GM12891 (cell line): ENCODE measurements around the gene ZNF598.
A peak's percentile ranks its signal among the peaks of the same experiment; 100 is the strongest.

ENCODE experiments used
- DNase-seq: peaks from one replicate; pipeline ENCODE4 v3.0.0; 2011; ENCODE audit warnings: low spot score; ENCODE audit not compliant: insufficient read length
- FAIRE-seq: peaks from 2 replicates; lab custom pipeline; 2011; peaks lifted over from hg19 to GRCh38; lab: Jason Lieb, UNC
- PAX5 ChIP-seq: IDR thresholded peaks from 2 replicates; pipeline ENCODE4 v1.6.1; 2011; ENCODE audit warnings: low read length, moderate library complexity, mild to moderate bottlenecking; ENCODE audit not compliant: insufficient read depth, severe bottlenecking
- POLR2A ChIP-seq: IDR thresholded peaks from 2 replicates; pipeline ENCODE4 v1.6.1; 2011; ENCODE audit warnings: low read depth, low read length, control low read depth
- POLR2AphosphoS5 ChIP-seq: IDR thresholded peaks from 2 replicates; pipeline ENCODE4 v1.6.1; 2011; ENCODE audit warnings: low read depth, low read length, control low read depth
- POU2F2 ChIP-seq: IDR thresholded peaks from 2 replicates; pipeline ENCODE4 v1.6.1; 2011; ENCODE audit warnings: low read depth, mild to moderate bottlenecking, control low read depth, low read length, moderate library complexity
- SPI1 ChIP-seq: IDR thresholded peaks from 2 replicates; pipeline ENCODE4 v1.6.1; 2011; ENCODE audit warnings: low read depth, low read length, control low read depth
- TAF1 ChIP-seq: IDR thresholded peaks from 2 replicates; pipeline ENCODE4 v1.6.1; 2011; ENCODE audit warnings: low read depth, low read length, control low read depth

Gene ZNF598

DNA sequence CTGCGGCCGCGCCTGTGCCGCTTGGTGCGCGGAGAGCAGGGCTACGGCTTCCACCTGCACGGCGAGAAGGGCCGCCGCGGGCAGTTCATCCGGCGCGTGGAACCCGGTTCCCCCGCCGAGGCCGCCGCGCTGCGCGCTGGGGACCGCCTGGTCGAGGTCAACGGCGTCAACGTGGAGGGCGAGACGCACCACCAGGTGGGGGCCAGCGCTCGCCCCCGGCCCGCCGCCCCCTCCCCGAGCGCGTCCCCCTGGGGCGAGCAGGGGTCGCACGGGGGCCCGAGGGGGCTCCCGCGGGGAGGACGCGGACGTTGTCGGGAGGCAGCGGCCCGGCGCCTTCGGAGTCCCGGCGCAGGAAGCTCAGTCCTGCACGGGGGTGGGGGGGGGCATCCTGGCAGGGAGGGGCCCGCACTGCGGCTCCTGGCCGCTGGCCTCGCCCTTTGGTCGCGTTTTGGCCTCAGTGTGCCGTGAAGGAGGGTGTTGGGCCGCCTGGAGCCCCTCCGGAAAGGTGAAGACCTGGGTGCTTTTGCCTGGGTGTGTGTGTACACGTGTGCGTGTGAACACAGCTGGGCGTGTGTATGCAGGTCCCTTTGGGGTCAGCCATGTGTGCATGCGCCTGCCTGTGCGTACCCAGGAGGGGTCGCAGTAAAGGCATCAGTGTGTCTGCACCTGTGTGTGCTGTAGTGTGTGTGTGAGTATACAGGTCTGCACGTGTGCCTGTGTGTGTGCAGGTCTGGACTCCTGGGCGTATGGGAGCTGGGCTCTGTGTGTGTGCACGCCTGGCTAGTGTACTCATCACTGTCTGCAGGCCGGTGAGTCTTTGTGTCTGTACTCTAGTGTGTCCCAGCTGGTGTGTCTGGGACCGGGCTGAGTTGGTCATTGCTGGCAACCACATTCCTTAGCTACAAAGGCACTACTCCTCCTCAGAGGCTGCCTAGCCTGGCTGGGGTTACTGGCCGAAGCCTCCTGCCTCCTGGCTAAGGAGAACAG lies 17.7 kb upstream of the ZNF598 start:
- FAIRE-seq = peak; percentile 43
- no peak for DNase-seq
- no peak for TF ChIP-seq POLR2A
- no peak for TF ChIP-seq TAF1
- no peak for TF ChIP-seq PAX5
- TF ChIP-seq POLR2AphosphoS5 = no peak
- TF ChIP-seq POU2F2 = no peak
- TF ChIP-seq SPI1 = no peak

DNA sequence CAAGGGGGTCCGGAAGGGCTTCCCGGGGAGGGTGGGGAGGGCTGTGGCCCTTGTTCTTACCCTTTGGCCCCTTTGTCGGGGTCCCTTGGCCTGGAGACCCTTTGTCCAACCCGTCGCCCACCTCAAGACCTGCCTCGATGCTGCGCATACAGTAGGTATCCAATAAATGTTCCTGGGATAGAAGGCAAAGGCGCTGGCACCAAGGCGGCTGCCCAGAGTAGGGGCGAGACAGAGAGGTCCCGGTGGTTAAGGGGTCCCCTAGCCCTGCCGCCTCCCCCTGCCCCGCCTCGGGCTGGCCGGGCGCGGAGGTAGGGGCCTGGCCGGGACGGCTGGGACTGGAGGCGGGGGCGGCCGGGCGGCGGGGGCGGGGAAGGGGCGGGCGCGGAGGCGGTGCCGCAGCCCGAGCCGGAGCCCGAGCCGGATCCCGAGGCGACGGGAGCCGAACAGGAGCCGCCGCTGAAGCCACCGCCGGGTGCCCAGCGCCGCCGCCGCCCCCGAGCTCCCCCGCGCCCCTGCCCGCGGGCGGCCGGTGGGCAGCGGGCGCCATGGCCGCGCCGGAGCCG lies 16.9 kb upstream of the ZNF598 start, which contains the start of gene NHERF2:
NHERF2 (plus strand) TSS at position 442 of the 563 bp plus-strand sequence; CDS start at position 546, 104 bp downstream.
- DNase-seq (no peak), FAIRE-seq (no peak)
- no peak for TF ChIP-seq POLR2A
- TF ChIP-seq POU2F2 = no peak
- TF ChIP-seq SPI1 = no peak
- TF ChIP-seq PAX5 = no peak
- no peak for TF ChIP-seq POLR2AphosphoS5
- no peak for TF ChIP-seq TAF1

DNA sequence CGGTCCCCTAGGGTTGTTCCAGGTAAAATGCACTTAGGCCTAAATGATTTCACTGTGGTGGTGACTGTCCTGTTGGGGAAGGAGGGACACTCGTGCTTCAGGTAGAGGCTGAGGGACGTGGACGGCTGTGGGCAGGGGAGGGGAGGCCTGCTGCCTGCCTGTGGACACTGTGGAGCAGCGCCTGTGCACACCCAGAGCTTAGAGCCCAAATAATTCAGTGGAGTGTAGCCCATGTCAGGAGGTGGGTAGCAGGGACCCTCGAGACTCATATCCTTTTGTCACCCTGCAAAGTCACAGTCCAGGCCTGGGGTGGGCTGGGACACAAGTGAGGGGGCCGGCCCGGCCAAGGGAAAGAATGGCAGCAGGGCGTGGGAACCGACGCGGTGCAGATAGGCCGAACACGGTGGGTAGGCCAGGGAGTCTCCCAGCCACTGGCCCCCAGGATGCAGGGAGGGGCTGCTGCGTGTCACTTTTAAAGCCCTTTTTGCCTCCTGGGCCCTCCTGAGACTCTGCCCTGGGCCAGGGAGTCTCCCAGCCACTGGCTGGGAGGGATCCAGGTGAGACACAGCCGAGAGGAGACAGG lies 16.3 kb upstream of the ZNF598 start:
- DNase-seq (no peak), FAIRE-seq (no peak)
- no peak for TF ChIP-seq SPI1
- no peak for TF ChIP-seq PAX5
- no peak for TF ChIP-seq POLR2A
- TF ChIP-seq POLR2AphosphoS5 = no peak
- no peak for TF ChIP-seq TAF1
- no peak for TF ChIP-seq POU2F2

DNA sequence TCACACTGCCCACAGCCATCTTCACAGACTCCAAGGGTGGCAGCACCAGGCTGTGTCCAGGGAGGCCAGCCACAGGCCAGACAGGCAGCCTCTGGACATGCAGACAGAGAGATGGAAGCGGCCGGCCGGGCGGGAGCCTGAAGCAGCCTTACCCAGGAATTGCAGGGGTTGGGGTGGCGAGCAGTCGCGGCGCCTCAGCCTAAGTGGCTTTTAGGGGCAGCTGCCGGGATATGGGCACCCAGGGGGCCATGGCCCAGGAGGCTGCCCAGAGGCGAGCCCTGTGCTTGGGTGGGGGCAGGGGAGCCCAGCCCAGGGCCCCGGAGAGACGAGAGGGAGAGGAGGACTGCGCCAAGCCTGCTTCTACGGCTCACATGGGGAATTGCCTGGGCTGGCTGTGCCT lies 15.6 kb upstream of the ZNF598 start:
- TF ChIP-seq POLR2A (no peak), TAF1 (no peak), POU2F2 (no peak)
- FAIRE-seq = no peak
- no peak for DNase-seq

DNA sequence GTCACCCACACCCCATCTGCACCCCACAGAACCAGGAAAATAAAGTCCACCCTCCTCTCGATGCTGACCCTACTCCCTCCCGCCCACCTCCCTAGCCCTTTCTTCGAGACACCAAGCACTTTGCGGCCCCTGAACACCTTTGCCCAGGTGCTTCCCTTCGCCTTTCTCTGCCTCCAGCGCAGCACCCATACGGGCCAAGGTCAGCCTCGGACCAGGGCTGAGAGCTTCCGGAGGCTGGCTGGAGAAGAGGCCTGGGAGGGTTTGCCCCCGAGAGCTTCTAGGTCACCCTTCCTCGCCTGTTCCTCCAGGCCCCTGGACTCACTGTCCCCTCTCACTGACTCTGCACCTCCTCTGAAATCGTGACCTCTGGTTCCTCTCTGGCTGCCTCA lies 14.4 kb upstream of the ZNF598 start:
- DNase-seq = no peak
- TF ChIP-seq TAF1 (no peak), POLR2A (no peak), POU2F2 (no peak), SPI1 (no peak), PAX5 (no peak), POLR2AphosphoS5 (no peak)
- no peak for FAIRE-seq

DNA sequence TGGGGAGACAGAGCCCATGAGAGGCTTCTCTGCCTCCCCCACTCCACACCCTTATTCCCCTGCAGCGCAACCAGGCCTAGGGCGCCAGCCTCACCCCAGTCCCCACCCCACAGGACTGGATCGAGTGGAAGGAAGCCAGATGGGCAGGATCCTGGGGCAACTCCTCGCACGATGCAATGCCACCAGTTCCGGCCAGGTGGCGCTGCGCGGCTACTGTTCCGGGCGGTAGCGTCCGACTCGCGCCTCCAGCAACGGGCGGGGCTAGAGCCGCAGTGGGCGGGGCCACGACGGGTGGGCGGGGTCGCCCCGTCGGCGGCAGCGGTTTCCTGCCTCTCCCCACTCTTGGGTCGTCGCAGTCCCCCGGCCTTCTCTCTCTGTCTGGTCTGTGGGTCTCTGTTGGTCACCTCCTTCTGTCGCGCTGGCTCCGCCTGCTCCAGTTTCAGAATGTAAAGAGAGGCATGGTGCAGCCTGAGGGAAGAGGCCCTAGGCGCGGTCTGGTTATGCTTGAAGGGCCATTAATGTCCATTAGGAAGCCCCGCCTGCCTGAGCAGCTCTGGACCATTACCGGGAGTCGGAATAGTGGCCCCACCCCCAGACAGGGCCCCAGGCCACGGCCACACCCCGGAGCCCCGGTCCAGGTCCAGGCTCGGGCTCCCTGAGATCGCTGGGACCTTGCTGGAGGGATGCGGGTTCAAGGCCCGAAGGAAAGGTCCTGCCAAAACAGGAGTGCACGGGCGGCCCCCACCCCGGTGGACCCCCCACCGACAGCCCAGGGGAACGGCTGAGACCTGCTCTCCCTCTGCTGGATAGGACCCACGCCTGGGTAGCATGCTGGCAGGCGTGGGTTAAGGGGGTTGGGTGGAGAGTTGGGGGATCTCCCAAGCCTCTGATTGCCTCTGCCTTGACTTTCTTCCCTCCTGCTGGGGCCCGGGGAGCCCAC lies 13.7 kb upstream of the ZNF598 start:
- TF ChIP-seq POU2F2 (no peak), PAX5 (peak; percentile 48), SPI1 (no peak), POLR2A (no peak)
- FAIRE-seq (peak; percentile 99), DNase-seq (peak; percentile 98)

DNA sequence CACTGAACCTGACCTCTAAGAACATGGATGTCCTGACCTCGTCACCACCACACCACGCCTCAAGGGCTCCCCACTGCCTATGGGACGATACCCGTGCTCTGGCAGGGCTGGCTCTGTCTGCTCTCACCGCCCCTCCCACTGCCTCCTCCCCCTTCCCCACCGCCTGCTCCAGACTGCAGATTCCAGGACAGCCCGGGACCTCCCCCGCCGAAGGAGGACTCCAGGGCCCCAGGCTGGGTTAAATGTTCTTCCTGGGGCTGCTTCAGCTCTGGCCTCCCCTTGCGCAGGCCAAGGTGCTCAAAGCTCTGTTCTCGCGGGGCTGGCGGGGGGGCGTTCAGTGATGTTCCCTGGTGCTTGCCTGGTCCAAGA lies 13.1 kb upstream of the ZNF598 start:
- no peak for FAIRE-seq

DNA sequence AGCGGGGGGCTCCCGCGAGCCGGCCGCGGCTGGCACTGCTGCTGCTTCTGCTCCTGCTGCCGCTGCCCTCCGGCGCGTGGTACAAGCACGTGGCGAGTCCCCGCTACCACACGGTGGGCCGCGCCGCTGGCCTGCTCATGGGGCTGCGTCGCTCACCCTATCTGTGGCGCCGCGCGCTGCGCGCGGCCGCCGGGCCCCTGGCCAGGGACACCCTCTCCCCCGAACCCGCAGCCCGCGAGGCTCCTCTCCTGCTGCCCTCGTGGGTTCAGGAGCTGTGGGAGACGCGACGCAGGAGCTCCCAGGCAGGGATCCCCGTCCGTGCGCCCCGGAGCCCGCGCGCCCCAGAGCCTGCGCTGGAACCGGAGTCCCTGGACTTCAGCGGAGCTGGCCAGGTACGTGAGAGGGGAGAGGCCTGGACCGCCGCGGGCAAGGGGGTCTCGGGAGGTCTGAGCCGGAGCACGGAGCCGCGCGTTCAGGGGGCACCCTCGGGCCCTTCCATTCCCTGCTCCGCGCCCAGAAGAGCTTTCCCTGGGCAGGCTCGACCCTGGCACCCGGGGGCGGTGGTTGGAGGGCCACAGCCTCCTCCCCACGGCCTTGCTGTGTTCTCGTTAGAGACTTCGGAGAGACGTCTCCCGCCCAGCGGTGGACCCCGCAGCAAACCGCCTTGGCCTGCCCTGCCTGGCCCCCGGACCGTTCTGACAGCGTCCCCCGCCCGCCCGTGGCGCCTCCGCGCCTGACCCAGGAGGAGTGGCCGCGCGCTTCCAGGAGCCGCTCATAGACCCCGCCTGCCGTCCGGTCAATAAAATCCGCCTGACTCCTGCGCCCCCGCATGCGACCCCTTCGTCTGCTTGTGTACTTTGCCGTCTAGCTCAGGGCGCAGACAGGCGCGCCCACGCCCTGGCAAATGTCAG lies 10.6 kb upstream of the ZNF598 start:
- DNase-seq (no peak), FAIRE-seq (no peak)
- TF ChIP-seq POU2F2 (no peak), SPI1 (no peak), POLR2AphosphoS5 (no peak), TAF1 (no peak), POLR2A (no peak), PAX5 (no peak)

More for the DNA sequence above, 13.1 kb upstream of the ZNF598 start:
- TF ChIP-seq POLR2AphosphoS5 (no peak), POU2F2 (no peak), POLR2A (no peak), SPI1 (no peak), TAF1 (no peak), PAX5 (no peak)
- DNase-seq = no peak
